KOPT-K1 (cell line): ENCODE results near the gene COQ9.
"Not testable (repeated sequence)": the region's sequence is repeated elsewhere in the genome, so short reads cannot be mapped to it uniquely, and the experiment has no call there.

Experiments used
- H3K27ac ChIP-seq: fragments of 200-600 bp; sonication (generic); 2 replicates; pipeline ENCODE4 v1.5.1; 2016; ENCODE audit warnings: antibody characterized with exemption, mild to moderate bottlenecking, low read depth, low read length; ENCODE audit not compliant: poor library complexity, severe bottlenecking
- H3K36me3 ChIP-seq: fragments of 200-600 bp; sonication (generic); 2 replicates; pipeline ENCODE4 v1.5.1; 2017; ENCODE audit warnings: antibody characterized with exemption, mild to moderate bottlenecking, low read length, moderate library complexity; ENCODE audit not compliant: insufficient read depth
- H3K9me3 ChIP-seq: fragments of 200-600 bp; sonication (generic); 2 replicates; pipeline ENCODE4 v1.5.1; 2017; ENCODE audit warnings: antibody characterized with exemption, low read length, mild to moderate bottlenecking; ENCODE audit not compliant: insufficient read depth, poor library complexity, severe bottlenecking

Gene COQ9

DNA sequence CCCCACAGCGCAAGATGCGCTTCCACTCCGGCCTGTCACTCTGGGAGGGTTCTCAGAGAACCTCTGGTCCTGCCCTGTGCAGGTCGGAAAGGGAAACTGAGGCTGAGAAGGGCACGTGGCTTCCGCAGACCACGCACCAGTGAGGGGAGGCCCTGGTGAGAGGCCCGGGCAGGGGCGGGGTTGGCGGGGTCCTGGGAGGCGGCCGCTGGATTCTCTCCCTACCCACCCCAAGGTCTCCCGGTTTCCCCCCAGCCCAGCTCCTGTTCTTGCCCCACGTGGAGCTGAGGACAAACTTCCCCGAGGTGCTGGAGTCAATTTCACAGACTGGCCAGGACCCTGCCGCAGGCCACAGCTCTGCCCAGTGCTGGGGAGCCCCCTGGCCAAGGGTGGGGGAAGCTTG is 31.2 kb upstream of the COQ9 start:
- no peak overlapping the region for H3K27ac ChIP-seq
- no peaks in the 10 kb centered on the region for H3K9me3 ChIP-seq
- H3K36me3 ChIP-seq: no peaks in the 10 kb centered on the region

DNA sequence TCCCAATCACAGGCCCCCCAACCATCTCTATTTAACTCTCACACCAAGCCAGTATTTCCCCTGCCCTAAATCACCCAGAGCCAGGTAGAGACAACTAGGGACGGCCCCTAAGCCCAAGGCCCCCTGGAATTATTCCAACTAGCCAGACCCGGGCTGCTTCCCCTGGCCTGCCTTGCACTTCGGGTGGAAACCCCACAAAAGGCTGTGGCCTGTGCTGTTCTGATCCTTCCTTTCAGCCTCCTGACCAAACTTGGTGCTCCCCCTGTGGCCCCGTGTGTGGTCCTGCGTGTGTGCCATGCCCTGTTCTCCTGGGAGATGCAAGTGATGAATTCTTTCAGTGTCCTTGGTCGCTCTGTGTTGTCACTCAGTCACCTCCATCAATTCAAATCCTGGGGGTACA is 27.8 kb upstream of the COQ9 start:
- H3K36me3 ChIP-seq: no peaks in the 10 kb centered on the region
- H3K27ac ChIP-seq: no peak overlapping the region
- H3K9me3 ChIP-seq: no peaks in the 10 kb centered on the region

DNA sequence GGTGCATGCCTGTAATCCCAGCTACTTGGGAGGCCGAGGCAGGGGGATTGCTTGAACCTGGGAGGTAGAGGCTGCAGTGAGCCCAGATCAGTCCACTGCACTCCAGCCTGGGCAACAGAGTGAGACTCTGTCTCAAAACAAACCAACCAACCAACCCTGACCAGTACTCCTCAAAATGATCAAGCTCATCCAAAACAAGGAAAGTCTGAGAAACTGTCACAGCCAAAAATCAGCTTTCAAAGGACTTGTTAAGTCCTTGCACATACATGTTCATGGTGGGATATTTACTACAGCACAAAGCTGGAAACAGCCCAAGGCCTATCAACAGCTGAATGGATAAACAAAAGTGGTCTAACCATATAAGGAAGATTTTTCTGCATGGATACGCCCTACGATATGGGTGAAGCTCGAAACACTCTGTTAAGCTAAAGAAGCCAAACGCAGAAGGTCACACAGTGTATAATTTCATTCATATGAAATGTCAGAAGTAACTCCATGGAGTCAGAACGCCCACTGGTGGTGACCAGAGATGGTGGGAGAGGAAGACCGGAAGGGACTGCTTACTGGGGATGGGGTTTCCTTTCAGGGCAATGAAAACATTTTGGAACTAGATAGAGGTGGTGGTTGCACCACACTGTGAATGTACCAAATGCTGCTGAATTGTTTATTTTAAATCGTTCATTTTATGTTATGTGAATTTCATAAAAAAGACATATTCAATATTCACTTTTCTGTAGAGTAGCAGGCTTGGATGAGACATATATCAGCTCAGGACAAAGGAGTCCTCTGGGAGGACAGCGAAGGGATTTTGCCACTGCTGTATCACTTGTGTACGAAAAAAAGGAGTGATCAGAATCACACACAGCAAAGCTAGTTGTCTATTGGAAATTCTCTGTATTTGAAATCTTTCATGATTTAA is 25.0 kb upstream of the COQ9 start:
- Histone ChIP-seq H3K9me3 (no peaks in the 10 kb centered on the region), H3K27ac (no peak overlapping the region), H3K36me3 (peaks cover 8% of the 10 kb centered on the region; the same call in 1 of the 2 replicates)

DNA sequence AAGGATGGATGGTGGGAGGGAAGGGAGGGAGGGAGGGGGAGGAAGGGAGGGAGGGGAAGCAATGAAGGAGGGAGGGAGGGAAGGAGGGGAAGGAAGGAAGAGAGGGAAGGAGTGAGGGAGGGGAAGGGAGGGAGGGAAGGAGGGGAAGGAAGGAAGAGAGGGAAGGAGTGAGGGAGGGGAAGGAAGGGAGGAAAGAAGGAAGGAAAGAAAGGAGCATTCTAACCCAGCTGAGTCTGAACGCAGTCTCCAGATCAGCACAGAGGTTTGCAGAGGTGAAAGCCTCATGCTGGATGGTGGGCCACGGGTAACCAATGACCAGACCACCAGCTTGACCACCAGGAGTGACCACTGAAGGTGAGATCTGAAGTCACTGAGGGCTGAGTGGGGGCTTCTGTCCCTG is 24.1 kb upstream of the COQ9 start:
- no peak overlapping the region for H3K27ac ChIP-seq

DNA sequence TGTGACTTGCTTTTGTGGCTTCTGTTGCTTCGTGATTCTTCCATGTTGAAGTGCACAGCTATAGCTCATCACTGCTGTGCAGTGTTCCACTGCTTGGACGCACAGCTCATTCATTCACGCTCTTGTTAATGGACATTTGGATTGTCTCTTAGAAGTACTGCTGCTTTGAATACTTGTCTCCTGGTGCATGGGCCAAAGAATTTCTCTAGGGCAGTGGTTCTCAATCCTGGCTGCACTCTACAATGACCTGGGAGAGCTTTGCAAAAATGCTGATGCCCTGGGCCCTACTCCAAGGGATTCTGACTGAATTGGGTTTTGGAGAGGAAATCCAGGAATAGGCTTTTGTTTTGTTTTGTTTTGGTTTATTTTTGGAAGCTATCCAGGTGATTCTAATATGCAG is 22.7 kb upstream of the COQ9 start:
- Histone ChIP-seq H3K9me3 (no peaks in the 10 kb centered on the region), H3K36me3 (peaks cover 29% of the 10 kb centered on the region), H3K27ac (no peak overlapping the region)

More for the DNA sequence above, 24.1 kb upstream of the COQ9 start:
- Histone ChIP-seq H3K9me3 (no peaks in the 10 kb centered on the region), H3K36me3 (peaks cover 17% of the 10 kb centered on the region)

DNA sequence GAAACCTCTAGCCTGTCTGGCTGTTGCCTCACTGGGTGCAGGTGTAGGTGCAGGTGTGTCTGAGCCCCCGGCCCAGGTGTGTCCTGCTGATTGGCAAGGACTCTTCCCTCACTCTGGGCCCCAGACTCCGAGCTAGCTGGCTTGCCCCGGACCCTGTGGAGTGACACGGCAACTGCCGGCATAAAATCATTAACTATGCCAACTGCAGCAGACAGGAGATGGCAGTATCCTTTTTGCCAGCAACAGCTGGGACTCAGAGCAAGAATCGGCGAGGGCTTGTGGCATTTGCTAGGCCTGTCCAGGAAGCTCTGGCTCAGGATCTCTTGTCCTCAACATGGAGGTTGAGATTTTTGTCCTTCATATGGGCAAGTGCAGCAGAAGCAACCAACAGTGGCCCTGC is 20.9 kb upstream of the COQ9 start:
- Histone ChIP-seq H3K36me3 (peaks cover 47% of the 10 kb centered on the region), H3K9me3 (no peaks in the 10 kb centered on the region), H3K27ac (no peak overlapping the region)

DNA sequence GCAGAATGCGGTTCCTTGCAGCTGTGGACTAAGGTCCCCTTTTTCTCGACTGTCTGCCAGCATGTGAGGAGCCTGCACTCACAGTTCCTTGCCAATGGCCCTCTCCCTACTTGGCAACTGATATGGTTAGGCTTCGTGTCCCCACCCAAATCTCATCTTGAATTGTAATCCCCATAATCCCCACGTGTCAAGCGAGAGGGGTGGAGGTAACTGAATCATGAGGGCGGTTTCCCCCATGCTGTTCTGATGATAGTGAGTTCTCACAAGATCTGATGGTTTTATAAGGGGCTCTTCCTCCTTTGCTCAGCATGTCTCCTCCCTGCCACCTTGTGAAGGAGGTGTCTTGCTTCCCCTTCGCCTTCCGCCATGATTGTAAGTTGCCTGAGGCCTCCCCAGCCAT is 20.0 kb upstream of the COQ9 start:
- Histone ChIP-seq H3K9me3 (no peaks in the 10 kb centered on the region), H3K36me3 (peaks cover 56% of the 10 kb centered on the region), H3K27ac (no peak overlapping the region)

DNA sequence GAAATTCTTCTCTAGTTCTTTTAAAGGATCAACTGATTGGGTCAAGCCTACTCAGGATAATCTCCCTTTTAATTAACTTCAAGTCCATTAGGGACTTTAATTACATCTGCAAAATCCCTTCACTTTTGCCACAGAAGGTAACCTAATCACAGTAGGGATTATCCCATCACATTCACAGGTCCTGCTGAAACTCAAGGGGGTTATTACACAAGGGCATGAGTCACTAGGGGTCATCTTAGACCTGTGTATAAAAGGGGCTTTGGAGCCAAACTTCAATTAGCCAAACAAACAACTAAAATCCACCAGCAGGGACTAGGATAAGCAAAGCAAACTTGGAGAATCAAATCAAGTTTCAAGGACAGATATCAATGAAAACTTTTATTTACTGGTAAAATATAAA is 19.5 kb upstream of the COQ9 start:
- peaks cover 61% of the 10 kb centered on the region for H3K36me3 ChIP-seq
- no peaks in the 10 kb centered on the region for H3K9me3 ChIP-seq
- no peak overlapping the region for H3K27ac ChIP-seq

DNA sequence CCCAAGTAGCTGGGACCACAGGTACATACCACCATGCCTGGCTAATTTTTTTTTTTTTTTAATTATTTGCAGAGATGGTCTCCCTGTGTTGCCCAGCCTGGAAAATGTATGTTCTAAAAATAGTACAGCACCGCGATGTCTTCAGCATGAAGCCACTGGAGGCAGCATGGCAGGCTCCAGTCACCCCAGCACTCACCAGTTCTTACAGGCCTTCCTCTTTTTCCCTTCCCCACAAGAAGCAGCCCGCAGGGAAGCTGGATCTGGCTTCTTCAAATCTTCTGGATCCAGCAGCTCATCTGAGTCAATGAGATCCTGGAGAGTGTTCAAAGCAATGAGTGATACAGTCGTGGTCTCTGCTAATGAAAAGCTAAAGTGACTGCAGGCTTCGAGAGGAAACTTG is 16.3 kb upstream of the COQ9 start:
- H3K36me3 ChIP-seq: peaks cover 93% of the 10 kb centered on the region
- H3K27ac ChIP-seq: no peak overlapping the region
- no peaks in the 10 kb centered on the region for H3K9me3 ChIP-seq

DNA sequence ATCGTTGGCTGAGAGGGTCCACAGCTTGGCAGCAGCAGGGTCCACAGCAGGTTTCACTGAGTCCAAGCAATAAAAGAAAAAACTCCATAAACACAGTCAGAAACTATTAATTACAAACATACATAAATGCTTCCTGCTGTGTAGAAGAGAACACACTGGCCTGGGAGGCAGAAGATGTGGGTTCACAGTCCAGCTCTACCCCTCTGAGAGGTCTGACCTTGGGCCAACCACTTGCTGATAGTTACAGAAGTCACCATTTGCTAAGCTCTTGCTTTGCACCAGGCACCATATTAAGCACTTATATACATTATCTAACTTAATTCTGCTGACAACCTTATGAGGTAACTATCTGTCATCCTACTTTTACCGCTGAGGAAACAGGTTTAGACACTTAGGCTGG is 14.8 kb upstream of the COQ9 start:
- Histone ChIP-seq H3K27ac (no peak overlapping the region), H3K36me3 (peaks cover 97% of the 10 kb centered on the region), H3K9me3 (no peaks in the 10 kb centered on the region)

DNA sequence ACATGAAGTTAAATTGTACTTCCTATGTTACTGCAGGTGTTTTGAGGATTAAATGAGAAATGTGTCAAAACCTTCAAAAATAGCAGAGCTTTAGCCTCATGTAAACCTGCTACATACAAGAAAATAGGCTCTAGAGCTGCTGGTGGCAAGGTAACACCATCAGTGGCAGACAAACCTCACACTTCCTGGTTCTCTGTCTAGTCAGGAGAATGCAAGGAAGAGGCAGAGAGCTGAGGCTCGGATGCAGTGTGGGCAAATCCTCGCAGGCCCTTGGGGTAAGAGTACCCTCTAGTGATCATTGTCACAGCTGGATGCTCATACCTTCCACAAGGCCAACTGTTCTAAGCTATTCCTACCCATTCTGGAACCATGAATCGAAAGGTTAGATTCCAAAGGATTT is 14.3 kb upstream of the COQ9 start:
- Histone ChIP-seq H3K27ac (no peak overlapping the region), H3K9me3 (no peaks in the 10 kb centered on the region), H3K36me3 (peaks cover 97% of the 10 kb centered on the region)

DNA sequence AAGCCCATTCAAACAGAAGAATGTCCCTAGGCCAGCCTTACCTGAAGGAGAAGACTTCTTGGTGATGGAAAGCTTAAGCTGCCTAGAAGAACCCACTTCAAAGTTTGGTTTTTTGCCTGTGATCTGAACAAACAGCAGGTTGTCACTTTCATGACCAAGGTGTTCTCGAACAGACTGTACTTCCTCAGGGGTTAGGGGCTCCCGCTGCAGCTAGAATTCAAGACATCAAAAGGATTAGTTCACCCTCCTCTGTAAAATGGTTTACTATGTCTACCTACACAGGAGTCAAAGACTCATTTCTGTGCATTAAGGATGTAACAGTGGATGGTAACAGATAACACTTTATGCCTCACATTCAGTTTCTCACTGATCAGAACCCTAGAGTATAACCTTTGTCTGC is 13.3 kb upstream of the COQ9 start:
- Histone ChIP-seq H3K27ac (no peak overlapping the region), H3K36me3 (peaks cover 97% of the 10 kb centered on the region), H3K9me3 (no peaks in the 10 kb centered on the region)

DNA sequence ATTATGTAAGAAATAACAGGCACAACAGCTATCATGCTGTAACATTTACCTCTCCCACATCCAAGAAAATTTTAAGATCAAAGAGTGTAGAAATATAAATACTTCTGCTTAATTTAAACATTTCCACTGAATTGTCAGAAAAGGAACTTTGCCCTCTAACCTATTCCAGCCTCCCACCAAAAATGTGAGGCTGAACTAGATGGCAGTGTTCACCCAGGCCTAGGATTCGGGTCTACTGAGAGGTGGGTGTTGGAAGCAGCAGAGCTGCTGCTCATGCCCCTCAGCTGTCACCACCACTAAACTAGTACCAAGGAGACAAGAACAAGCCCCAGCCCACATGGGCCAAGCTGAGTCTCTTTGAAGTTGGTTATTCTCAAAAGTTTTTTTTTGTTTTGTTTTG is 11.4 kb upstream of the COQ9 start:
- H3K36me3 ChIP-seq: peaks cover 99% of the 10 kb centered on the region
- H3K27ac ChIP-seq: no peak overlapping the region
- H3K9me3 ChIP-seq: peaks cover 14% of the 10 kb centered on the region

DNA sequence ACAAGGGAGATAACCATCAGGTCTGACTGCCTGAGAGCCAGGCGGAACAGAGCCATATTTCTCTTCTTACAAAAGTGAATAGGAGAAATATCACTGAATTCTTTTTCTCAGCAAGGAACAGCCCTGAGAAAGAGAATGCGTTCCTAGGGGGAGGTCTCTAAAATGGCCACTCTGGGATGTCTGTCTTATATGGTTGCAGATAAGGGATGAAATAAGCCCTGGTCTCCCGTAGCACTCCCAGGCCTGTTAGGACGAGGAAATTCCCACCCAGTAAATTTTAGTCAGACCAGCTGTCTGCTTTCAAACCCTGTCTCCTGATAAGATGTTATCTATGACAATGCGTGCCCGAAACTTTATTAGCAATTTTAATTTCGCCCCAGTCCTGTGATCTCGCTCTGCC is 7.3 kb upstream of the COQ9 start:
- not testable (repeated sequence) for H3K27ac ChIP-seq
- Histone ChIP-seq H3K36me3 (peaks cover 77% of the 10 kb centered on the region), H3K9me3 (peaks cover 23% of the 10 kb centered on the region)

DNA sequence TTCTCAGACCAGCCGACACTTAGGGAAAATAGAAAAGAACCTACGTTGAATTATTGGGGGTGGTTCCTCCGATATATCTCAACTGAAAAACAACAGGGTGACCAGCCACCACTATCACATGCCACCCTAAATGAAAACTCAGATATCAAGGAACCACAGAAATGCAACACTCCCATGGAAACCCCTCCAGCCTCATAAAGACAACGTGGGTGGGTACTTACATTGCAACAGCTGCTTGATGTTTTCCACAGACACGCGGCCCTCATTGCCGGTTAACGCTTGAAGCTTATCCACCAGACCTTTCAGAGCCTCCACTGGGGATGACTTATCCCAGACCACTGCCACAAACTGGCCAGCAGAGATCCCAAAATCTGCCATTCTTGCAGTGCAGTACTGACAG is 6.7 kb upstream of the COQ9 start:
- H3K36me3 ChIP-seq: peaks cover 71% of the 10 kb centered on the region
- peaks cover 23% of the 10 kb centered on the region for H3K9me3 ChIP-seq
- not testable (repeated sequence) for H3K27ac ChIP-seq

DNA sequence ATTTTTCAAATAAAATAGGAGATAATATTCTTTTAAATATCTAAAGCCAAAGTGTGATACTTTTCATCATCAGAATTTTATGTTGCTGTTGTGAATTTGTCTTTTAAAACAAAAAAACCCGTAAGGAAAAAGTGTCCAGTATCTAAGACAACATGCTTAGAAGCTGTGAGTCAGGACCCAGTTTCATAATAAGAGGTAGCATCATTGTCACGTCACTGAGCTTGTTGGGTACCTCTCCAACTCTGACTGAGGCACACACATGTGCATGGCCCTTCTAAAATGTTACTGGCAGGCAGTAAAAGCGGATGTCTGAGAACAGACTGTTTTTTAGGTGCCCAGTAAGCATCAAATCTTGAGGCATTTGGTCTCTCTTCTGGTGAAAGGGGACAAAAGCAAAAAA is 2.6 kb upstream of the COQ9 start:
- Histone ChIP-seq H3K9me3 (peaks cover 20% of the 10 kb centered on the region), H3K36me3 (peaks cover 30% of the 10 kb centered on the region), H3K27ac (no peak overlapping the region)
